Gastroesophageal sphincter (tissue), 4 donors: ENCODE measurements around the gene ATXN3L. TPM values are rescaled to one million over a fixed set of nuclear protein-coding genes. Genes with fewer than 3 reads are reported as not detected.

Source experiments
- ATAC-seq: fragments of 150-250 bp; one replicate; pipeline ENCODE4 v1.9.1; 2016; ENCODE audit warnings: mild to moderate bottlenecking, moderate library complexity
- H3K27ac ChIP-seq, 4 donors: fragments of 200-600 bp; sonication (generic) in 3 of 4; 1 replicate in 3 of 4; 2 replicates in 1 of 4; pipeline ENCODE4 v1.5.1; 2016 to 2019
- H3K27me3 ChIP-seq: fragments of 200-600 bp; sonication (generic); one replicate; pipeline ENCODE4 v1.5.1; 2019
- H3K36me3 ChIP-seq, 2 donors: fragments of 200-600 bp; sonication (generic); one replicate each; pipeline ENCODE4 v1.5.1; 2019; ENCODE audit warnings: control low read depth in 1 of 2
- H3K4me1 ChIP-seq, 3 donors: fragments of 200-600 bp; sonication (generic); 1 replicate in 2 of 3; 2 replicates in 1 of 3; pipeline ENCODE4 v1.5.1; 2016 to 2019; ENCODE audit warnings: control low read depth in 2 of 3
- H3K4me3 ChIP-seq, 2 donors: fragments of 200-600 bp; sonication (generic); one replicate each; pipeline ENCODE4 v1.5.1; 2019; ENCODE audit warnings: mild to moderate bottlenecking in 1 of 2, moderate library complexity in 1 of 2
- H3K9me3 ChIP-seq, 3 donors: fragments of 200-600 bp; sonication (generic); one replicate each; pipeline ENCODE4 v1.5.1; 2017 to 2019; ENCODE audit warnings: control low read depth in 2 of 3
- EP300 ChIP-seq: sonication (generic); formaldehyde crosslinking; IDR thresholded peaks from one replicate; pipeline ENCODE4 v1.6.1; 2017; ENCODE audit warnings: antibody characterized with exemption, mild to moderate bottlenecking
- POLR2A ChIP-seq, 2 donors: fragments of 450-650 bp; IDR thresholded peaks; one replicate each; pipeline ENCODE4 v1.6.1; 2017; ENCODE audit warnings: antibody characterized with exemption in 2 of 2, mild to moderate bottlenecking in 2 of 2, moderate library complexity in 1 of 2
- POLR2AphosphoS5 ChIP-seq: sonication (generic); formaldehyde crosslinking; IDR thresholded peaks from one replicate; pipeline ENCODE4 v1.6.1; 2017; ENCODE audit warnings: antibody characterized with exemption
- WGBS, 2 donors: methylation state at CpG; one replicate each; pipeline ENCODE4 v1.1.5; 2018; ENCODE audit warnings: low coverage in 1 of 2; 5-methylcytosine and 5-hydroxymethylcytosine counted together
- total RNA-seq, 4 donors: library from RNA; depleted of rRNA; stranded (reverse); fragments of >200 nt; gene quantifications; one replicate each; pipeline ENCODE4 v1.1.0, GENCODE V29; 2016
- TF ChIP-seq, protein P1 (sequence below), 4 experiments: fragments of 200-600 bp in 2 of 4; fragments of 450-650 bp in 2 of 4; sonication (generic) in 1 of 4; IDR thresholded peaks; one replicate each; pipeline ENCODE4 v1.5.1; 2017 to 2019; ENCODE audit warnings: antibody characterized with exemption in 4 of 4, mild to moderate bottlenecking in 2 of 4, moderate library complexity in 2 of 4

The ATXN3L gene
- total RNA-seq, 4 donors from 2014 or later = not detected

DNA sequence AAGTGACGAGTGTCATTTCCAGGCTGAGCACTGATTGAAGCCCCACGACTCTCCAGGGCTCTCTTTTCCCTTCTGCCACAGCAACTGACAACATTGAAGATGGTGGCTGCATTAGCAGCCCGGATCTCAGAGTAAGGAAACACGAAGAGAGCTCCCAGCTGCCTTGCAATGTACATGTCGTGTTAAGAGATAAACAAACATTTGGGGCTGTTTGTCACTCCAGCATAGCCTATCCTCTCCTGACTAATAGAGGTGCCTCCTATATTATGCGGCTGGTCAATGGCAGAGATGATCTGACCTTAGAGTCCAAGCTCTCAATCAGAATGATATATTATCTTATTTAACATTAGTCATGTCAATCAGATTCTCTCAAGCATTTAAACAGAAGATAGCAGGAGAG, 38.6 kb downstream of the ATXN3L start:
- Histone ChIP-seq H3K27ac (no peak overlapping the region), H3K4me1 (no peaks in the 10 kb centered on the region), H3K4me3 (no peak overlapping the region), H3K36me3 (no peaks in the 10 kb centered on the region), H3K27me3 (no peaks in the 10 kb centered on the region), H3K9me3 (no peaks in the 10 kb centered on the region)
- WGBS, 2 donors = 71 to 95% methylated on average over 4 to 5 of the region's 6 CpGs
- TF ChIP-seq, protein P1, sequence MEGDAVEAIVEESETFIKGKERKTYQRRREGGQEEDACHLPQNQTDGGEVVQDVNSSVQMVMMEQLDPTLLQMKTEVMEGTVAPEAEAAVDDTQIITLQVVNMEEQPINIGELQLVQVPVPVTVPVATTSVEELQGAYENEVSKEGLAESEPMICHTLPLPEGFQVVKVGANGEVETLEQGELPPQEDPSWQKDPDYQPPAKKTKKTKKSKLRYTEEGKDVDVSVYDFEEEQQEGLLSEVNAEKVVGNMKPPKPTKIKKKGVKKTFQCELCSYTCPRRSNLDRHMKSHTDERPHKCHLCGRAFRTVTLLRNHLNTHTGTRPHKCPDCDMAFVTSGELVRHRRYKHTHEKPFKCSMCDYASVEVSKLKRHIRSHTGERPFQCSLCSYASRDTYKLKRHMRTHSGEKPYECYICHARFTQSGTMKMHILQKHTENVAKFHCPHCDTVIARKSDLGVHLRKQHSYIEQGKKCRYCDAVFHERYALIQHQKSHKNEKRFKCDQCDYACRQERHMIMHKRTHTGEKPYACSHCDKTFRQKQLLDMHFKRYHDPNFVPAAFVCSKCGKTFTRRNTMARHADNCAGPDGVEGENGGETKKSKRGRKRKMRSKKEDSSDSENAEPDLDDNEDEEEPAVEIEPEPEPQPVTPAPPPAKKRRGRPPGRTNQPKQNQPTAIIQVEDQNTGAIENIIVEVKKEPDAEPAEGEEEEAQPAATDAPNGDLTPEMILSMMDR (IDR thresholded peaks at IDR 0.05) = no peak
- TF ChIP-seq POLR2AphosphoS5 = no peak
- TF ChIP-seq POLR2A (IDR thresholded peaks at IDR 0.05) = no peak
- no peak for TF ChIP-seq EP300
- no peak for ATAC-seq

DNA sequence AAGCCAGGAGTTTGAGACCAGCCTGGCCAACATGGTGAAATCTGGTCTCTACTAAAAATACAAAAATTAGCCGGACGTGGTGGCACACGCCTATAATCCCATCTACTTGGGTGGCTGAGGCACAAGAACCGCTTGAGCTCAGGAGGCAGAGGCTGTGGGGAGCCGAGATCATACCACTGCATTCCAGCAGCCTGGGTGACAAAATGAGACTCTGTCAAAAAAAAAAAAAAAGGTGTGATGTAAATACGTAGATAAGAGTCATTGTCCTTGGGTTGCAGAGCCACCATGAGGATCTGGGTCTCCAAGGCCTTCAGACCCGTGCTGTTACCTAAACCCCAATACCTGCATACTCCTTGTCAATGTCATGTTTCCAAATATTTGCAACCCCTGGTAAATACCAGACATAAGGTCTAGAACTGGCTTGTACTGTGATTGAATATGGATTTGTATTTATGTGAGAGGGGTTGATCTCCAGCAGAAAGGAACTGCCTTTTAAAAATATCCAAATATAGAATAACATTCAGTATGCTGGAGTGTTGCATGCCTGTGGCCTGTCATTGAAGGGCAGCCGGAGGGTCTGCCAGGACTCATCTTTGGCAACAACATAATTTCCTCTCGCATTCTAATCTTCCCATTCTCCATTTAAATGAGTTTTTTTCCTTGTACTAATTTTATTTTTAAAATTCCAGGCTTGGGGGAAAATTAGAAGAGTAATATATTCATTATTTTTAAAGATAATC, 40.4 kb downstream of the ATXN3L start:
- Histone ChIP-seq H3K9me3 (no peaks in the 10 kb centered on the region), H3K4me3 (no peak overlapping the region), H3K27ac (no peak overlapping the region), H3K27me3 (no peaks in the 10 kb centered on the region), H3K36me3 (no peaks in the 10 kb centered on the region), H3K4me1 (no peaks in the 10 kb centered on the region)
- 64 to 70% methylated on average over 5 to 7 of the region's 9 CpGs for WGBS, 2 donors
- TF ChIP-seq POLR2AphosphoS5 (no peak), POLR2A (IDR thresholded peaks at IDR 0.05) (no peak), EP300 (no peak)
- TF ChIP-seq, protein P1 (IDR thresholded peaks at IDR 0.05) = no peak
- ATAC-seq = no peak

DNA sequence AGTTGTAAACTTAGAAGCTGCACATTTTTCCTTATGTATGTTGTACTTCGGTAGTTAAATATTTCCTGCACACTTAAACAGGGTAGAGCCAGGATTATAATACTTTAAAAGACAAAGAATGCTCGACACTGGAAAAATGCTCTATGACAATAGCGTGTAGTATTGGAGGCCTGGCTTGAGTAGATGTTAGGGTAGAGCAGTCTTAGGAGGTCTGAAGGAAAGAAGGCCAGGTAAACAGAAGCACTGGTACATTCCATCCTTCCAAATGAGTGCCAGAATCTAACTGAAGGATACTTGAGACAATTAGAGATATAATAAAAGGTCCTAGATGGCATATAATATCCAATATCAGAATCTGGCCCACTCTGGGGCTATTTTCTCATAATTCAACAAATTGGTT, 42.3 kb downstream of the ATXN3L start:
- no peaks in the 10 kb centered on the region for H3K36me3 ChIP-seq
- TF ChIP-seq POLR2A (IDR thresholded peaks at IDR 0.05) (no peak), POLR2AphosphoS5 (no peak), EP300 (no peak)
- TF ChIP-seq, protein P1 (IDR thresholded peaks at IDR 0.05) = no peak
- no peaks in the 10 kb centered on the region for H3K9me3 ChIP-seq
- no peak for ATAC-seq
- H3K27me3 ChIP-seq = no peaks in the 10 kb centered on the region
- no peak overlapping the region for H3K4me3 ChIP-seq
- no peaks in the 10 kb centered on the region for H3K4me1 ChIP-seq
- WGBS, 2 donors = 32 to 48% methylated on average over 3 of the region's 3 CpGs
- H3K27ac ChIP-seq = no peak overlapping the region

DNA sequence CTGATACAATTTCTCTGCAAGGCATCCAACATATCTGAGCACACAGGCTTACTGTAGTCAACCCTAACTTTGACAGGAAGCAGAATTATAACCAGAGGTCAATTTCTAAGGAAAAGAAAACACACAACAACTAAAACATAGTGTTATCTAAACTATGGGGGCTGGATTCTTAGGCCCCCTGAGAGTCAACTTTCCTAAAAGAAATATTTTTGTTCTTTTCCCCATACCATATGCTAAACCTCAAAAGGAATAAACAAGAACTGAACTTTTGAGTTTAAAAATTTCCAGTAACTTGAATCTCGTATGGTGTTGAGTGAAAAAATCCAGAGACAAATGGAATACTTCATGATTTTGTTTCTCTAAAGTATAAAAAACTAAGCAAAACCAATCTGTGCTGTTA, 42.9 kb downstream of the ATXN3L start:
- H3K4me3 ChIP-seq = no peak overlapping the region
- no peak for TF ChIP-seq POLR2AphosphoS5
- H3K9me3 ChIP-seq = no peaks in the 10 kb centered on the region
- H3K27me3 ChIP-seq = no peaks in the 10 kb centered on the region
- H3K4me1 ChIP-seq = no peaks in the 10 kb centered on the region
- WGBS, 2 donors = 20 to 25% methylated on average over 1 of the region's 1 CpG
- ATAC-seq = no peak
- no peaks in the 10 kb centered on the region for H3K36me3 ChIP-seq
- no peak overlapping the region for H3K27ac ChIP-seq

DNA sequence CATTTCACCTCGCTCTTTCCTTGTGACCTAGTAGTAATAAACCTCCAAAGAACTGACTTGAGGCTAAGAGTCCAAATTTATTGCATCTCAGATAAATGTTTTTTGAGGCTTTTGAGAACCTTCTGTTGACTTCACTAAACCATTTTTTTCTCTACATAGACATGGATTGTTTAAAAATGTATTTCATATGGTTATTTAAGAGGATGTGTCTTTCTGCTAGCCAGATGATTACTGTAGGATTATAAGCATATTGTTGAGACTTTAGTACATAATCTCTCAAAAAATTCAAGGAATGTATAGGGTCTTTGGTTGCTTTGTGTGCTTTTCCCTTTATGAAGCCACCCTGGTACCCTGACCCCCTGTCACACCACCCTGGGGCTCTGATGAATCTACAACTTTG, 44.8 kb downstream of the ATXN3L start:
- H3K4me3 ChIP-seq = no peak overlapping the region
- no peak overlapping the region for H3K27ac ChIP-seq
- no peaks in the 10 kb centered on the region for H3K9me3 ChIP-seq
- TF ChIP-seq POLR2A (IDR thresholded peaks at IDR 0.05) = no peak
- TF ChIP-seq POLR2AphosphoS5 = no peak
- TF ChIP-seq, protein P1 (IDR thresholded peaks at IDR 0.05) = no peak
- TF ChIP-seq EP300 = no peak
- no peaks in the 10 kb centered on the region for H3K4me1 ChIP-seq
- WGBS, 2 donors = 88 to 100% methylated on average over 1 of the region's 1 CpG
- H3K36me3 ChIP-seq = no peaks in the 10 kb centered on the region
- no peak for ATAC-seq
- no peaks in the 10 kb centered on the region for H3K27me3 ChIP-seq
